Activated B cell treated with CpG ODN at 0.5 μM for 24 hours (primary cell): ENCODE results near the gene MCC. TPM values are rescaled to one million over a fixed set of nuclear protein-coding genes. Genes with fewer than 3 reads are reported as not detected.

ENCODE experiments used
- ATAC-seq: fragments of 200-7000 bp; cut with Tn5 transposase; one replicate; pipeline ENCODE4 v1.10.0; 2021; ENCODE audit warnings: low read depth, mild to moderate bottlenecking, moderate library complexity
- CTCF ChIA-PET: fragments of 350-600 bp; sonication (Branson Sonifier 250); formaldehyde crosslinking; loops from one replicate; lab custom pipeline; 2021; ENCODE audit warnings: antibody characterized with exemption; lab: Charles Lee
- POLR2A ChIA-PET: fragments of 350-600 bp; sonication (Branson Sonifier 250); formaldehyde crosslinking; loops from one replicate; lab custom pipeline; 2021; ENCODE audit warnings: antibody characterized with exemption; lab: Charles Lee
- DNase-seq: peaks from one replicate; pipeline ENCODE4 v3.0.0; 2022
- H3K27ac Mint-ChIP-seq: one replicate; pipeline ENCODE4 v1.8.0; 2020; ENCODE audit warnings: mixed read lengths
- H3K27me3 Mint-ChIP-seq: one replicate; pipeline ENCODE4 v1.8.0; 2021; ENCODE audit warnings: mixed read lengths
- H3K36me3 Mint-ChIP-seq: one replicate; pipeline ENCODE4 v1.8.0; 2021; ENCODE audit warnings: low read depth, mixed read lengths
- H3K4me1 Mint-ChIP-seq: one replicate; pipeline ENCODE4 v1.8.0; 2021; ENCODE audit warnings: mixed read lengths
- H3K4me3 Mint-ChIP-seq: one replicate; pipeline ENCODE4 v1.8.0; 2020; ENCODE audit warnings: mild to moderate bottlenecking, mixed read lengths
- H3K9me3 Mint-ChIP-seq: one replicate; pipeline ENCODE4 v1.8.0; 2020; ENCODE audit warnings: mixed read lengths
- CTCF ChIP-seq: fragments of 200-600 bp; IDR thresholded peaks from one replicate; pipeline ENCODE4 v1.8.0; 2022; ENCODE audit warnings: antibody characterized with exemption, mild to moderate bottlenecking
- intact Hi-C: fragments of 100-400 bp; cut with micrococcal nuclease; formaldehyde crosslinking; loops from one replicate; pipeline ENCODE4 v1.15.1; 2024
- total RNA-seq: library from RNA; stranded (reverse); gene quantifications from 2 replicates; pipeline ENCODE4 v1.2.3, GENCODE V29; 2022

The MCC gene
- total RNA-seq, 1 donor from 2014 or later: 0.22 TPM

GRCh38 chr5:113336975-113337374 lies 151.3 kb downstream of the MCC start:
- H3K36me3 Mint-ChIP-seq: no peaks in the 10 kb centered on the region
- TF ChIP-seq CTCF: no peak
- H3K9me3 Mint-ChIP-seq: no peaks in the 10 kb centered on the region
- ChIA-PET CTCF (no interaction called here), POLR2A (no interaction called here)
- ATAC-seq (no peak), DNase-seq (no peak)
- no peak overlapping the region for H3K27ac Mint-ChIP-seq
- H3K27me3 Mint-ChIP-seq: peaks cover 16% of the 10 kb centered on the region
- no peaks in the 10 kb centered on the region for H3K4me1 Mint-ChIP-seq
- no peak overlapping the region for H3K4me3 Mint-ChIP-seq
- intact Hi-C loops: no loop called here

- DNase-seq (no peak), ATAC-seq (no peak)
- Mint-ChIP-seq H3K4me1 (peaks cover 6% of the 10 kb centered on the region), H3K27me3 (peaks cover 12% of the 10 kb centered on the region), H3K36me3 (no peaks in the 10 kb centered on the region), H3K4me3 (no peak overlapping the region), H3K9me3 (no peaks in the 10 kb centered on the region), H3K27ac (no peak overlapping the region)
- TF ChIP-seq CTCF: no peak
- intact Hi-C loops: loop anchor here (5.0 kb wide), 1 partner anchor 274 kb away; no protein-coding TSS in a partner anchor
- ChIA-PET POLR2A (no interaction called here), CTCF (interaction anchor here (1.3 kb wide), 1 partner anchor 337 kb away, joined by 4 read pairs; no protein-coding TSS in a partner anchor)
These were observed 154.8 kb downstream of the MCC start for GRCh38 chr5:113333411-113333810.

- ChIA-PET POLR2A (no interaction called here), CTCF (interaction anchor here (3.8 kb wide), 1 partner anchor 335 kb away, joined by 33 read pairs; no protein-coding TSS in a partner anchor)
- Mint-ChIP-seq H3K4me1 (peaks cover 6% of the 10 kb centered on the region), H3K9me3 (no peaks in the 10 kb centered on the region), H3K36me3 (no peaks in the 10 kb centered on the region), H3K4me3 (no peak overlapping the region), H3K27me3 (peaks cover 5% of the 10 kb centered on the region), H3K27ac (peak overlapping the region; percentile 5)
- intact Hi-C loops: loop anchor here (5.0 kb wide), 1 partner anchor 276 kb away; no protein-coding TSS in a partner anchor
- TF ChIP-seq CTCF: no peak
- no peak for ATAC-seq
- DNase-seq: no peak
These were observed 157.1 kb downstream of the MCC start for GRCh38 chr5:113331209-113331551.

- ATAC-seq: peak; percentile 57
- no peak overlapping the region for H3K4me3 Mint-ChIP-seq
- POLR2A ChIA-PET: no interaction called here
- H3K36me3 Mint-ChIP-seq: no peaks in the 10 kb centered on the region
- no peak for TF ChIP-seq CTCF
- CTCF ChIA-PET: interaction anchor here (3.8 kb wide), 1 partner anchor 335 kb away, joined by 33 read pairs; no protein-coding TSS in a partner anchor
- peaks cover 6% of the 10 kb centered on the region for H3K4me1 Mint-ChIP-seq
- H3K27me3 Mint-ChIP-seq: peaks cover 4% of the 10 kb centered on the region
- no peak for DNase-seq
- H3K27ac Mint-ChIP-seq: no peak overlapping the region
- intact Hi-C loops: loop anchor here (1.0 to 5.0 kb wide), 2 partner anchors 277 to 334 kb away; no protein-coding TSS in a partner anchor
- H3K9me3 Mint-ChIP-seq: no peaks in the 10 kb centered on the region
These were observed 157.6 kb downstream of the MCC start for GRCh38 chr5:113330533-113331208.

- CTCF ChIA-PET: interaction anchor here (3.8 kb wide), 1 partner anchor 334 kb away, joined by 33 read pairs; no protein-coding TSS in a partner anchor
- H3K27ac Mint-ChIP-seq: no peak overlapping the region
- no peaks in the 10 kb centered on the region for H3K9me3 Mint-ChIP-seq
- intact Hi-C loops: loop anchor here (1.0 to 5.0 kb wide), 2 partner anchors 277 to 334 kb away; no protein-coding TSS in a partner anchor
- H3K4me3 Mint-ChIP-seq: no peak overlapping the region
- TF ChIP-seq CTCF: no peak
- DNase-seq: no peak
- POLR2A ChIA-PET: no interaction called here
- H3K4me1 Mint-ChIP-seq: peaks cover 6% of the 10 kb centered on the region
- peaks cover 4% of the 10 kb centered on the region for H3K27me3 Mint-ChIP-seq
- H3K36me3 Mint-ChIP-seq: no peaks in the 10 kb centered on the region
- no peak for ATAC-seq
These were observed 158.3 kb downstream of the MCC start for GRCh38 chr5:113329981-113330380.
